HG03571 (cell line): Measurements from ENCODE around the gene ERI3.

Source experiments
- ATAC-seq: cut with Tn5 transposase; IDR thresholded peaks from one replicate; pipeline ENCODE4 v1.9.1; 2021; ENCODE audit not compliant: unreplicated experiment

Gene ERI3

GRCh38 chr1:44289530-44289929 is 65.5 kb downstream of the ERI3 start:
- no peak for ATAC-seq

GRCh38 chr1:44288883-44289282 is 66.2 kb downstream of the ERI3 start:
- no peak for ATAC-seq

- ATAC-seq: no peak
Measured at GRCh38 chr1:44284184-44284583, 70.9 kb downstream of the ERI3 start.

- ATAC-seq: no peak
Measured at GRCh38 chr1:44283524-44284173, 71.4 kb downstream of the ERI3 start.

- ATAC-seq: no peak
Measured at GRCh38 chr1:44282704-44283426, 72.2 kb downstream of the ERI3 start.

GRCh38 chr1:44281962-44282703 is 72.9 kb downstream of the ERI3 start:
- ATAC-seq: no peak

- ATAC-seq: no peak
Measured at GRCh38 chr1:44276901-44277300, 78.2 kb downstream of the ERI3 start.

GRCh38 chr1:44275991-44276405 is 79.1 kb downstream of the ERI3 start:
- ATAC-seq: no peak

- no peak for ATAC-seq
Measured at GRCh38 chr1:44275296-44275962, 79.6 kb downstream of the ERI3 start.

GRCh38 chr1:44273560-44274350 is 81.3 kb downstream of the ERI3 start:
- ATAC-seq: no peak

GRCh38 chr1:44272992-44273391 is 82.1 kb downstream of the ERI3 start:
- ATAC-seq: no peak

GRCh38 chr1:44271646-44272045 is 83.4 kb downstream of the ERI3 start:
- ATAC-seq: no peak

- no peak for ATAC-seq
Measured at GRCh38 chr1:44270686-44271628, 84.1 kb downstream of the ERI3 start.

GRCh38 chr1:44268054-44268453 is 87.0 kb downstream of the ERI3 start:
- ATAC-seq: no peak

- no peak for ATAC-seq
Measured at GRCh38 chr1:44267438-44267837, 87.6 kb downstream of the ERI3 start.

GRCh38 chr1:44266400-44267344 is 88.4 kb downstream of the ERI3 start:
- ATAC-seq: no peak

GRCh38 chr1:44265656-44266358 is 89.2 kb downstream of the ERI3 start:
- no peak for ATAC-seq

- ATAC-seq: no peak
Measured at GRCh38 chr1:44264451-44264771, 90.6 kb downstream of the ERI3 start.
